ENCODE data around the gene PDE4D. TPM values are rescaled to one million over a fixed set of nuclear protein-coding genes. Genes with fewer than 3 reads are reported as not detected.

PDE4D gene
- total RNA-seq, 1 donor = 19.9 TPM

DNA sequence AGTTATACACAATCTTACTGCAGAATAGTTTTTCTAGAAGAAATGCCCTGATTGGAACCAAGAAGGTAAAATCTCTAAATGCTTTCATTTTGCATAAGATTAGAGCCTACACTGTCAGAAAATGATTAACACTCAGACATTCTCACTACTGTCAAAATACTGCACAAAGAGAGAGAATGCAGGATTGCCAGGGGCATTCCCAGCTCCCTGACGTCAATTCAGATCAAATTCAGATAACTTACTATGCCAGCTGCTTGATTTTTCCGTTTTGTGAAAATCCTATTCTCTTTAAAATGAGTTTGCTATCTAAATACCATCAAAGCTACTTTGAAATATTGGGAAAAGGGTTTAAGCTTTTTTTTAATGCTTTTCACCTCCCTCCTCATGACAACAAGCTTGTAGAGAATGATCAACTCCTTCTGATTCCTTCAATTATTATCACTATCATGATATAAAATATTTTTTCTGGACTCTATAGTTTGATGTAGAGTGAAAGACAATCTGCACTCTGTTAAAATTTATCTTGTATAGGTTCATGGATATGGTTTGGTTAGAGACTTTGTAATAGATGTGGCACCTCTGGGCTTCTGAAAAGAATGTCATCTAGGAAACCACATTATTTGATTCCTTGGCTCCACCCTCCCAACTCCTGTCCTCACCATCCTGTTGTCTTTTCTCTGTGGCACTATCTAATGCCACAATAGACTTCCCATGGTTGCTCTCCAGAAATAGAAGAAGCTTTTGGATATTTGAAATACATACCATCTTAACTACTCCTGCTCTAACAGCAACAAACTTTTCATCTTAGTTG is 407.7 kb downstream of the PDE4D start:
- no peaks in the 10 kb centered on the region for H3K36me3 ChIP-seq (ENCODE audit: insufficient read depth, low read length)
- peaks cover 4% of the 10 kb centered on the region for H3K27me3 ChIP-seq (ENCODE audit: insufficient read depth, low read length)
- no peak overlapping the region for H3K4me3 ChIP-seq (ENCODE audit: insufficient read depth, low read length)
- no peak for DNase-seq (ENCODE audit: insufficient read length, low spot score, missing footprints)
- no peaks in the 10 kb centered on the region for H3K79me2 ChIP-seq (ENCODE audit: insufficient read depth, low read length)
- no peak overlapping the region for H3K4me2 ChIP-seq (ENCODE audit: insufficient read depth, low read length)
- no peaks in the 10 kb centered on the region for H4K20me1 ChIP-seq (ENCODE audit: insufficient read depth, low read length)
- H3K4me1 ChIP-seq (ENCODE audit: insufficient read depth, low read length) = no peaks in the 10 kb centered on the region
- H2AFZ ChIP-seq (ENCODE audit: low read length) = no peak overlapping the region
- H3K27ac ChIP-seq (ENCODE audit: low read depth, low read length) = no peak overlapping the region
- TF ChIP-seq, protein P1, sequence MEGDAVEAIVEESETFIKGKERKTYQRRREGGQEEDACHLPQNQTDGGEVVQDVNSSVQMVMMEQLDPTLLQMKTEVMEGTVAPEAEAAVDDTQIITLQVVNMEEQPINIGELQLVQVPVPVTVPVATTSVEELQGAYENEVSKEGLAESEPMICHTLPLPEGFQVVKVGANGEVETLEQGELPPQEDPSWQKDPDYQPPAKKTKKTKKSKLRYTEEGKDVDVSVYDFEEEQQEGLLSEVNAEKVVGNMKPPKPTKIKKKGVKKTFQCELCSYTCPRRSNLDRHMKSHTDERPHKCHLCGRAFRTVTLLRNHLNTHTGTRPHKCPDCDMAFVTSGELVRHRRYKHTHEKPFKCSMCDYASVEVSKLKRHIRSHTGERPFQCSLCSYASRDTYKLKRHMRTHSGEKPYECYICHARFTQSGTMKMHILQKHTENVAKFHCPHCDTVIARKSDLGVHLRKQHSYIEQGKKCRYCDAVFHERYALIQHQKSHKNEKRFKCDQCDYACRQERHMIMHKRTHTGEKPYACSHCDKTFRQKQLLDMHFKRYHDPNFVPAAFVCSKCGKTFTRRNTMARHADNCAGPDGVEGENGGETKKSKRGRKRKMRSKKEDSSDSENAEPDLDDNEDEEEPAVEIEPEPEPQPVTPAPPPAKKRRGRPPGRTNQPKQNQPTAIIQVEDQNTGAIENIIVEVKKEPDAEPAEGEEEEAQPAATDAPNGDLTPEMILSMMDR (IDR thresholded peaks at IDR 0.05; ENCODE audit: extremely low read depth, low read depth, low read length) = no peak
- H3K9me3 ChIP-seq (ENCODE audit: low read depth, low read length) = no peaks in the 10 kb centered on the region

GRCh38 chr5:59485107-59485506 is 408.4 kb downstream of the PDE4D start:
- H3K4me2 ChIP-seq (ENCODE audit: insufficient read depth, low read length) = no peak overlapping the region
- H3K9me3 ChIP-seq (ENCODE audit: low read depth, low read length) = no peaks in the 10 kb centered on the region

DNA sequence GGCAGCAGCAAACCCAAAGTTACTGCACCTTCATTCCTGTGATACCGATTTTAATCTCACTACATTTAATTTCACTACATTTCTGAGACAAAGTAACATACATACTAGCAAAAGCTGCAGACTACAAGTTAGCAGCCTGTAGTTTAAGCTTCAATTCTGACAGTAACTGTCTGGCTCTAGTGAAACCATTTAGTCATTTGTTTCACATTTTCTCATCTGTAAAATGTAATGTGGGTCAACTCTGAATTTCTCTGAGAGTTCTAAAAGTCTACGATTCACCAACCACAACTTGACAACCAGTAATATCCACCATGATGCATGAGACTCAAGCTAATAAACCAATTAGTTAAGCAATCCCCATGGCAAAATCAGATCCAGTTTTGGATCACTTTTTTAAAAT is 408.9 kb downstream of the PDE4D start:
- no peaks in the 10 kb centered on the region for H3K9me3 ChIP-seq (ENCODE audit: low read depth, low read length)
- H2AFZ ChIP-seq (ENCODE audit: low read length) = no peak overlapping the region
- no peaks in the 10 kb centered on the region for H3K79me2 ChIP-seq (ENCODE audit: insufficient read depth, low read length)
- no peaks in the 10 kb centered on the region for H3K36me3 ChIP-seq (ENCODE audit: insufficient read depth, low read length)
- no peak overlapping the region for H3K4me2 ChIP-seq (ENCODE audit: insufficient read depth, low read length)
- TF ChIP-seq, protein P1 (IDR thresholded peaks at IDR 0.05; ENCODE audit: extremely low read depth, low read depth, low read length) = no peak
- no peak overlapping the region for H3K4me3 ChIP-seq (ENCODE audit: insufficient read depth, low read length)
- H3K27ac ChIP-seq (ENCODE audit: low read depth, low read length) = no peak overlapping the region
- no peaks in the 10 kb centered on the region for H4K20me1 ChIP-seq (ENCODE audit: insufficient read depth, low read length)
- DNase-seq (ENCODE audit: insufficient read length, low spot score, missing footprints) = no peak
- H3K27me3 ChIP-seq (ENCODE audit: insufficient read depth, low read length) = no peaks in the 10 kb centered on the region
- no peaks in the 10 kb centered on the region for H3K4me1 ChIP-seq (ENCODE audit: insufficient read depth, low read length)

More at GRCh38 chr5:59485107-59485506, 408.4 kb downstream of the PDE4D start:
- Histone ChIP-seq H3K4me1 (ENCODE audit: insufficient read depth, low read length) (no peaks in the 10 kb centered on the region), H2AFZ (ENCODE audit: low read length) (no peak overlapping the region), H3K79me2 (ENCODE audit: insufficient read depth, low read length) (no peaks in the 10 kb centered on the region), H3K27ac (ENCODE audit: low read depth, low read length) (no peak overlapping the region), H3K4me3 (ENCODE audit: insufficient read depth, low read length) (no peak overlapping the region), H3K36me3 (ENCODE audit: insufficient read depth, low read length) (no peaks in the 10 kb centered on the region), H3K27me3 (ENCODE audit: insufficient read depth, low read length) (no peaks in the 10 kb centered on the region), H4K20me1 (ENCODE audit: insufficient read depth, low read length) (no peaks in the 10 kb centered on the region)
- DNase-seq (ENCODE audit: insufficient read length, low spot score, missing footprints) = no peak
- TF ChIP-seq, protein P1 (IDR thresholded peaks at IDR 0.05; ENCODE audit: extremely low read depth, low read depth, low read length) = no peak

DNA sequence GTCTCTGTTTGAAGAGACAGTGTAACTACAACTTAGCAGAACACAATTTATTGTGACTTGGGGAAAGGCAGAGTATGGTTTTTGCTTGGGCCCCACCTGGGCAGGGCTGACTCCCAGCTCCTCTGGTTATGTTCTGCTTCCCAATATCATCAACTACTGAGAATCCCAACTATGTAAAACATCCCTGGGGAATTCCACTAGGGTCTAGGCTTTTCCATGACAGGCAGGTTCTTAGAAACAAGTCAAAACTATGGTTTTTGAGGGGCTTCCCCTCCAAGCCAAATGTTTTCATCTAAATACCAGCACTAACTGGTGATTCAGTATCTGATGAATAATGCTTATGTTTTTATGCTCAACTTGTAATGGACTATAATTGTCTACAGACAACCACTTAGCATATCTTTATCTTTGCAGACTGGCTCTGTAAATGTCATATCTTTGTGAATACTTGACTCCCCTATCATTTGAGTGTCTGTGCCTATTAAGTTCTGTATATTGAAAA is 409.5 kb downstream of the PDE4D start:
- Histone ChIP-seq H3K27me3 (ENCODE audit: insufficient read depth, low read length) (no peaks in the 10 kb centered on the region), H3K4me3 (ENCODE audit: insufficient read depth, low read length) (no peak overlapping the region), H3K36me3 (ENCODE audit: insufficient read depth, low read length) (no peaks in the 10 kb centered on the region), H4K20me1 (ENCODE audit: insufficient read depth, low read length) (no peaks in the 10 kb centered on the region), H3K79me2 (ENCODE audit: insufficient read depth, low read length) (no peaks in the 10 kb centered on the region), H2AFZ (ENCODE audit: low read length) (no peak overlapping the region), H3K27ac (ENCODE audit: low read depth, low read length) (no peak overlapping the region), H3K4me1 (ENCODE audit: insufficient read depth, low read length) (no peaks in the 10 kb centered on the region), H3K4me2 (ENCODE audit: insufficient read depth, low read length) (no peak overlapping the region), H3K9me3 (ENCODE audit: low read depth, low read length) (no peaks in the 10 kb centered on the region)
- no peak for DNase-seq (ENCODE audit: insufficient read length, low spot score, missing footprints)
- TF ChIP-seq, protein P1 (IDR thresholded peaks at IDR 0.05; ENCODE audit: extremely low read depth, low read depth, low read length) = no peak

Measured in osteoblast (primary cell).